Neural progenitor cell (in vitro differentiated cells): ENCODE results near the gene PRLH. TPM values are rescaled to one million over a fixed set of nuclear protein-coding genes. Genes with fewer than 3 reads are reported as not detected.

Experiments used
- DNase-seq: peaks from one replicate; pipeline ENCODE4 v3.0.0-alpha.2; 2016; ENCODE audit warnings: low spot score
- H2AFZ ChIP-seq: fragments of 200-600 bp; sonication (generic); replicated peaks from 2 replicates; pipeline ENCODE4 v1.6.1; 2016; ENCODE audit warnings: antibody characterized with exemption
- H3F3A ChIP-seq: fragments of 200-600 bp; sonication (generic); 2 replicates; pipeline ENCODE4 v1.6.1; 2016; ENCODE audit warnings: antibody characterized with exemption, low read depth
- H3K27ac ChIP-seq: fragments of 200-600 bp; sonication (generic); 2 replicates; pipeline ENCODE4 v1.5.1; 2016; ENCODE audit warnings: mild to moderate bottlenecking
- H3K27me3 ChIP-seq: fragments of 200-600 bp; sonication (generic); 2 replicates; pipeline ENCODE4 v1.6.1; 2016; ENCODE audit warnings: mild to moderate bottlenecking, moderate library complexity
- H3K36me3 ChIP-seq: fragments of 200-600 bp; sonication (generic); 2 replicates; pipeline ENCODE4 v1.5.1; 2016
- H3K4me1 ChIP-seq: fragments of 200-600 bp; sonication (generic); 2 replicates; pipeline ENCODE4 v1.6.1; 2016; ENCODE audit warnings: mixed run types
- H3K4me2 ChIP-seq: fragments of 200-600 bp; sonication (generic); 2 replicates; pipeline ENCODE4 v1.6.1; 2016
- H3K4me3 ChIP-seq: fragments of 200-600 bp; sonication (generic); 2 replicates; pipeline ENCODE4 v1.5.1; 2016
- H3K79me2 ChIP-seq: fragments of 200-600 bp; sonication (generic); 2 replicates; pipeline ENCODE4 v1.6.1; 2016; ENCODE audit warnings: low read depth
- H3K9ac ChIP-seq: fragments of 200-600 bp; sonication (generic); 2 replicates; pipeline ENCODE4 v1.6.1; 2016
- H3K9me3 ChIP-seq: fragments of 200-600 bp; sonication (generic); 2 replicates; pipeline ENCODE4 v1.5.1; 2016; ENCODE audit warnings: low read depth
- H4K20me1 ChIP-seq: fragments of 200-600 bp; sonication (generic); 2 replicates; pipeline ENCODE4 v1.6.1; 2016; ENCODE audit warnings: low read depth
- H3K27ac Mint-ChIP-seq: 3 replicates; pipeline ENCODE4 v1.8.0; 2021; ENCODE audit warnings: mixed read lengths
- H3K27me3 Mint-ChIP-seq: 2 replicates; pipeline ENCODE4 v1.8.0; 2022; ENCODE audit warnings: low read depth, mild to moderate bottlenecking, inconsistent platforms, moderate library complexity, mixed read lengths; ENCODE audit not compliant: insufficient read depth
- H3K36me3 Mint-ChIP-seq: 3 replicates; pipeline ENCODE4 v1.8.0; 2021; ENCODE audit warnings: mixed read lengths
- H3K4me1 Mint-ChIP-seq: 3 replicates; pipeline ENCODE4 v1.8.0; 2021; ENCODE audit warnings: mixed read lengths
- H3K4me3 Mint-ChIP-seq: 3 replicates; pipeline ENCODE4 v1.8.0; 2021; ENCODE audit warnings: mild to moderate bottlenecking, moderate library complexity, mixed read lengths
- H3K9me3 Mint-ChIP-seq: 3 replicates; pipeline ENCODE4 v1.8.0; 2020; ENCODE audit warnings: mixed read lengths
- CTCF ChIP-seq: fragments of 200-600 bp; sonication (generic); IDR thresholded peaks from 2 replicates; pipeline ENCODE4 v1.5.1; 2017; ENCODE audit warnings: antibody characterized with exemption, mild to moderate bottlenecking
- EZH2 ChIP-seq: fragments of 200-600 bp; sonication (generic); IDR thresholded peaks from 2 replicates; pipeline ENCODE4 v1.6.1; 2017; ENCODE audit warnings: antibody characterized with exemption, mild to moderate bottlenecking, moderate library complexity
- EZH2phosphoT487 ChIP-seq: fragments of 200-600 bp; sonication (generic); IDR thresholded peaks from 2 replicates; pipeline ENCODE4 v1.6.1; 2017; ENCODE audit warnings: antibody characterized with exemption
- total RNA-seq: library from RNA; depleted of rRNA; stranded (reverse); fragments of >200 nt; gene quantifications from 2 replicates; pipeline ENCODE4 v1.2.3, GENCODE V29; 2015; ENCODE audit warnings: low replicate concordance

The PRLH gene
- total RNA-seq, 1 donor from 2014 or later, result not detected

GRCh38 chr2:237529452-237530402 is 36.6 kb upstream of the PRLH start:
- Mint-ChIP-seq H3K9me3 (no peaks in the 10 kb centered on the region), H3K27me3 (peaks cover 4% of the 10 kb centered on the region)
- H3K36me3 ChIP-seq, result no peaks in the 10 kb centered on the region

GRCh38 chr2:237530472-237531433 is 35.6 kb upstream of the PRLH start:
- Histone ChIP-seq H3K36me3 (no peaks in the 10 kb centered on the region), H3K79me2 (no peaks in the 10 kb centered on the region), H3K27ac (no peak overlapping the region), H2AFZ (no peak overlapping the region), H3K9ac (no peak overlapping the region), H3K4me1 (no peaks in the 10 kb centered on the region), H3K27me3 (no peaks in the 10 kb centered on the region), H4K20me1 (no peaks in the 10 kb centered on the region), H3K4me2 (no peak overlapping the region), H3K4me3 (no peak overlapping the region), H3F3A (no peaks in the 10 kb centered on the region), H3K9me3 (no peaks in the 10 kb centered on the region)
- TF ChIP-seq CTCF, result no peak
- no peak for TF ChIP-seq EZH2
- TF ChIP-seq EZH2phosphoT487, result no peak
- Mint-ChIP-seq H3K9me3 (no peaks in the 10 kb centered on the region), H3K27me3 (peaks cover 2% of the 10 kb centered on the region), H3K36me3 (no peaks in the 10 kb centered on the region), H3K4me1 (no peaks in the 10 kb centered on the region), H3K4me3 (no peak overlapping the region), H3K27ac (no peak overlapping the region)
- no peak for DNase-seq

More at GRCh38 chr2:237529452-237530402, 36.6 kb upstream of the PRLH start:
- Mint-ChIP-seq H3K4me3 (no peak overlapping the region), H3K4me1 (no peaks in the 10 kb centered on the region), H3K27ac (no peak overlapping the region), H3K36me3 (no peaks in the 10 kb centered on the region)
- H3K9me3 ChIP-seq, result no peaks in the 10 kb centered on the region
- DNase-seq, result no peak
- no peak overlapping the region for H3K4me3 ChIP-seq
- H3K79me2 ChIP-seq, result no peaks in the 10 kb centered on the region
- no peaks in the 10 kb centered on the region for H3K27me3 ChIP-seq
- no peaks in the 10 kb centered on the region for H3K4me1 ChIP-seq
- H3F3A ChIP-seq, result no peaks in the 10 kb centered on the region
- no peak overlapping the region for H3K9ac ChIP-seq
- no peak overlapping the region for H2AFZ ChIP-seq
- H3K27ac ChIP-seq, result no peak overlapping the region
- TF ChIP-seq EZH2 (no peak), EZH2phosphoT487 (no peak)
- H4K20me1 ChIP-seq, result no peaks in the 10 kb centered on the region
- no peak overlapping the region for H3K4me2 ChIP-seq

- Mint-ChIP-seq H3K27ac (no peak overlapping the region), H3K36me3 (no peaks in the 10 kb centered on the region), H3K27me3 (peaks cover 2% of the 10 kb centered on the region), H3K4me1 (peaks cover under 1% of the 10 kb centered on the region), H3K9me3 (no peaks in the 10 kb centered on the region), H3K4me3 (no peak overlapping the region)
- no peaks in the 10 kb centered on the region for H3K9me3 ChIP-seq
- no peak overlapping the region for H3K27ac ChIP-seq
- no peak for TF ChIP-seq EZH2phosphoT487
- H3K27me3 ChIP-seq, result no peaks in the 10 kb centered on the region
- H3K36me3 ChIP-seq, result no peaks in the 10 kb centered on the region
- H3K9ac ChIP-seq, result no peak overlapping the region
- no peaks in the 10 kb centered on the region for H3K4me1 ChIP-seq
- no peak overlapping the region for H3K4me2 ChIP-seq
- H2AFZ ChIP-seq, result no peak overlapping the region
- no peak overlapping the region for H3K4me3 ChIP-seq
- no peaks in the 10 kb centered on the region for H4K20me1 ChIP-seq
- no peak for DNase-seq
- no peaks in the 10 kb centered on the region for H3F3A ChIP-seq
- no peaks in the 10 kb centered on the region for H3K79me2 ChIP-seq
Measured at GRCh38 chr2:237532160-237532559, 34.2 kb upstream of the PRLH start.

GRCh38 chr2:237533668-237534161 is 32.7 kb upstream of the PRLH start:
- no peak overlapping the region for H3K9ac ChIP-seq
- peaks cover 7% of the 10 kb centered on the region for H3K27me3 Mint-ChIP-seq
- no peak overlapping the region for H3K4me3 Mint-ChIP-seq
- H3K36me3 ChIP-seq, result no peaks in the 10 kb centered on the region
- no peaks in the 10 kb centered on the region for H3K4me1 ChIP-seq
- no peak overlapping the region for H3K4me2 ChIP-seq
- H3K9me3 ChIP-seq, result no peaks in the 10 kb centered on the region
- H3K4me3 ChIP-seq, result no peak overlapping the region
- no peaks in the 10 kb centered on the region for H3F3A ChIP-seq
- H3K36me3 Mint-ChIP-seq, result no peaks in the 10 kb centered on the region
- H3K4me1 Mint-ChIP-seq, result peaks cover 14% of the 10 kb centered on the region
- no peak overlapping the region for H2AFZ ChIP-seq
- DNase-seq, result no peak
- no peaks in the 10 kb centered on the region for H3K9me3 Mint-ChIP-seq
- H3K79me2 ChIP-seq, result no peaks in the 10 kb centered on the region
- H3K27ac Mint-ChIP-seq, result no peak overlapping the region
- TF ChIP-seq CTCF, result no peak
- no peaks in the 10 kb centered on the region for H4K20me1 ChIP-seq
- no peak overlapping the region for H3K27ac ChIP-seq
- no peaks in the 10 kb centered on the region for H3K27me3 ChIP-seq
